Neural progenitor cell (in vitro differentiated cells): ENCODE measurements around the gene ZNF831.

ENCODE experiments used
- EZH2 ChIP-seq: fragments of 200-600 bp; sonication (generic); IDR thresholded peaks from 2 replicates; pipeline ENCODE4 v1.6.1; 2017; ENCODE audit warnings: antibody characterized with exemption, mild to moderate bottlenecking, moderate library complexity
- EZH2phosphoT487 ChIP-seq: fragments of 200-600 bp; sonication (generic); IDR thresholded peaks from 2 replicates; pipeline ENCODE4 v1.6.1; 2017; ENCODE audit warnings: antibody characterized with exemption
- TF ChIP-seq, protein P1 (sequence below): fragments of 200-600 bp; sonication (generic); IDR thresholded peaks from 2 replicates; pipeline ENCODE4 v1.5.1; 2017; ENCODE audit warnings: antibody characterized with exemption, mild to moderate bottlenecking

DNA sequence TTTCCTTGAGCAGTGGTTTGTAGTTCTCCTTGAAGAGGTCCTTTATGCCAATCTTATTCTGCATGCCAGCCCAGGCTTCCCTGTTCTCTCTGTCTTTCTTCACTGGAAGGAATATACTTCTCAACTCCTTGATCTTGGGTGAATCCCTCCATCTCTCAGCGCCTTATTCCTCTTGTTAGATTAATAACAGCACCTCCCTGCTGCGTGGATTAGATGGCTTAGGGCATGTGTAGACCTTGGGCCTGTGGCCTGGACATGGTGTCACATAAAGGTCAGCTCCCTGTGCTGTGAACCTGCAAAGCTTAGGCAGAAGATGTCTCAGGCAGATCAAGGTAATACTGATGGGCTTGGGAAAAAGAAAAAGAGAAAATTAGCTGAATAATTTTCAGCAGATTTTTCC is 18.3 kb downstream of the ZNF831 start:
- TF ChIP-seq, protein P1, sequence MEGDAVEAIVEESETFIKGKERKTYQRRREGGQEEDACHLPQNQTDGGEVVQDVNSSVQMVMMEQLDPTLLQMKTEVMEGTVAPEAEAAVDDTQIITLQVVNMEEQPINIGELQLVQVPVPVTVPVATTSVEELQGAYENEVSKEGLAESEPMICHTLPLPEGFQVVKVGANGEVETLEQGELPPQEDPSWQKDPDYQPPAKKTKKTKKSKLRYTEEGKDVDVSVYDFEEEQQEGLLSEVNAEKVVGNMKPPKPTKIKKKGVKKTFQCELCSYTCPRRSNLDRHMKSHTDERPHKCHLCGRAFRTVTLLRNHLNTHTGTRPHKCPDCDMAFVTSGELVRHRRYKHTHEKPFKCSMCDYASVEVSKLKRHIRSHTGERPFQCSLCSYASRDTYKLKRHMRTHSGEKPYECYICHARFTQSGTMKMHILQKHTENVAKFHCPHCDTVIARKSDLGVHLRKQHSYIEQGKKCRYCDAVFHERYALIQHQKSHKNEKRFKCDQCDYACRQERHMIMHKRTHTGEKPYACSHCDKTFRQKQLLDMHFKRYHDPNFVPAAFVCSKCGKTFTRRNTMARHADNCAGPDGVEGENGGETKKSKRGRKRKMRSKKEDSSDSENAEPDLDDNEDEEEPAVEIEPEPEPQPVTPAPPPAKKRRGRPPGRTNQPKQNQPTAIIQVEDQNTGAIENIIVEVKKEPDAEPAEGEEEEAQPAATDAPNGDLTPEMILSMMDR: no peak
- TF ChIP-seq EZH2phosphoT487: no peak
- no peak for TF ChIP-seq EZH2
